GM06990 (cell line): ENCODE measurements around the gene TLCD2.
"Not testable (repeated sequence)": the region's sequence is repeated elsewhere in the genome, so short reads cannot be mapped to it uniquely, and the experiment has no call there.

Experiments
- DNase-seq: peaks from one replicate; pipeline ENCODE4 v3.0.0-alpha.2; 2011; ENCODE audit not compliant: insufficient read length; ENCODE audit errors: extremely low read depth
- H3K27me3 ChIP-seq: replicated peaks from 2 replicates; pipeline ENCODE4 v1.6.0; 2011; ENCODE audit warnings: low read length; ENCODE audit not compliant: control insufficient read depth, insufficient read depth
- H3K36me3 ChIP-seq: 2 replicates; pipeline ENCODE4 v1.5.1; 2011; ENCODE audit warnings: low read length; ENCODE audit not compliant: control insufficient read depth, insufficient read depth
- H3K4me3 ChIP-seq: replicated peaks from 2 replicates; pipeline ENCODE4 v1.5.1; 2011; ENCODE audit warnings: low read depth, mild to moderate bottlenecking, control low read depth, low read length
- CTCF ChIP-seq: IDR thresholded peaks from 2 replicates; pipeline ENCODE4 v1.5.1; 2011; ENCODE audit warnings: low read length, control low read depth, mild to moderate bottlenecking, inconsistent platforms; ENCODE audit not compliant: insufficient read depth, poor library complexity, severe bottlenecking

TLCD2 gene

GRCh38 chr17:1713160-1713877 is 3.1 kb upstream of the TLCD2 start:
- Histone ChIP-seq H3K27me3 (no peaks in the 10 kb centered on the region), H3K36me3 (peaks cover 12% of the 10 kb centered on the region), H3K4me3 (no peak overlapping the region)
- no peak for TF ChIP-seq CTCF
- DNase-seq: no peak

GRCh38 chr17:1712271-1712670 is 2.1 kb upstream of the TLCD2 start:
- DNase-seq: no peak
- Histone ChIP-seq H3K27me3 (no peaks in the 10 kb centered on the region), H3K36me3 (peaks cover 12% of the 10 kb centered on the region), H3K4me3 (no peak overlapping the region)
- no peak for TF ChIP-seq CTCF

- no peak overlapping the region for H3K4me3 ChIP-seq
- H3K27me3 ChIP-seq: no peaks in the 10 kb centered on the region
- no peak for TF ChIP-seq CTCF
Measured at GRCh38 chr17:1711804-1712203, 1.6 kb upstream of the TLCD2 start.

GRCh38 chr17:1710807-1711553 is 803 bp upstream of the TLCD2 start:
- Histone ChIP-seq H3K4me3 (peak overlapping the region; percentile 55), H3K27me3 (no peaks in the 10 kb centered on the region), H3K36me3 (peaks cover 12% of the 10 kb centered on the region)
- DNase-seq: no peak
- no peak for TF ChIP-seq CTCF

More at GRCh38 chr17:1711804-1712203, 1.6 kb upstream of the TLCD2 start:
- H3K36me3 ChIP-seq: peaks cover 12% of the 10 kb centered on the region
- no peak for DNase-seq

GRCh38 chr17:1709403-1709951 is 700 bp downstream of the TLCD2 start:
- Histone ChIP-seq H3K36me3 (peaks cover 12% of the 10 kb centered on the region), H3K27me3 (no peaks in the 10 kb centered on the region), H3K4me3 (peak overlapping the region; percentile 55)
- no peak for DNase-seq
- no peak for TF ChIP-seq CTCF

- H3K4me3 ChIP-seq, DNase-seq, H3K27me3 ChIP-seq: not testable (repeated sequence)
- H3K36me3 ChIP-seq: peaks cover 11% of the 10 kb centered on the region
Measured at GRCh38 chr17:1708791-1709346, 1.3 kb downstream of the TLCD2 start.
